Umbilical cord (tissue), 2 donors: ENCODE measurements around the gene PIGT. TPM values are rescaled to one million over a fixed set of nuclear protein-coding genes. Genes with fewer than 3 reads are reported as not detected.

ENCODE experiments used
- DNase-seq: peaks from one replicate; pipeline ENCODE4 v3.0.0-alpha.2; 2015; ENCODE audit warnings: low spot score
- total RNA-seq: library from RNA; depleted of rRNA; stranded (reverse); fragments of >200 nt; gene quantifications from one replicate; pipeline ENCODE4 v1.2.3, GENCODE V29; 2014; ENCODE audit warnings: low replicate concordance; ENCODE audit not compliant: insufficient read depth

PIGT gene
- total RNA-seq, 1 donor from 2014 or later, result 36.6 TPM

DNA sequence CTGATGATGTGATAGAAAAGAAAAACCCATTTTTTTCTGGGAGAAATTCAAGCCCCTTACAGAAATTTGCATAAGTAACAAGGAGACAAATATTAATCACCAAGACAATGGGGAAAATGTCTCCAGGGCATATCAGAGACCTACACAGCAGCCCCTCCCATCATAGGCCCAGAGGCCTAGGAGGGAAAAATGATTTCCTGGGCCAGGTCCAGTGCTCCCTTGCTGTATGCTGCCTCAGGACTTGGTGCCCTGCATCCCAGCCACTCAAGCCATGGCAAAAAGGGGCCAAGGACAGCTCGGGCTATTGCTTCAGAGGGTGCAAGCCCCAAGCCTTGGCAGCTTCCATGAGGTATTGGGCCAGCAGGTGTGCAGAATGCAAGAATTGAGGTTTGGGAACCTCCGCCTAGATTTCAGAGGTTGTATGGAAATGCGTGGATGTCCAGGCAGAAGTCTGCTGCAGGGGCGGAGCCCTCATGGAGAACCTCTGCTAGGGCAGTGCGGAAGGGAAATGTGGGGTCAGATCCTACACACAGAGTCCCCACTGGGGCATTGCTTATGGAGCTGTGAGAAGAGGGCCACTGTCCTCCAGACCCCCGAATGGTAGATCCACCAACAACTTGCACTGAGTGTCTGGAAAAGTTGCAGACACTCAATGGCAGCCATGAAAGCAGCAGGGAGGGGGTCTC, 15.5 kb upstream of the PIGT start:
- DNase-seq, result no peak

DNA sequence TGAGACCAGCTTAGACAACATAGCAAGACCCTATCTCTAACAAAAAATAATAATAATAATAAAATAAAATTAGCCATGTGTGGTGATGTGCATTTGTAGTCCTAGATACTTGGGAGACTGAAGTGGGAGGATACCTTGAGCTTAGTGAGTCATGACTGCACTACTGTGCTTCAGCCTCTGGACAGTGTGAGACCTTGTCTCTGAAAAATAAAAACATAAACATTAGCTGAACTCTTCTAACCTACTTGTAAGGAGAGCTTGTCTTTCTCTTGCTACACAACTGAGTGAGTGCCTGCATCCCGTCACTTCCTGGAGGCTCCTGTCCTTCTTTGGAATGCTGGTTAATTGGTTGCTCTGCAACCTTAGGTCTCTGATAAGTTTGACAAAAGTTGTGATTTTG, 13.0 kb upstream of the PIGT start:
- no peak for DNase-seq

DNA sequence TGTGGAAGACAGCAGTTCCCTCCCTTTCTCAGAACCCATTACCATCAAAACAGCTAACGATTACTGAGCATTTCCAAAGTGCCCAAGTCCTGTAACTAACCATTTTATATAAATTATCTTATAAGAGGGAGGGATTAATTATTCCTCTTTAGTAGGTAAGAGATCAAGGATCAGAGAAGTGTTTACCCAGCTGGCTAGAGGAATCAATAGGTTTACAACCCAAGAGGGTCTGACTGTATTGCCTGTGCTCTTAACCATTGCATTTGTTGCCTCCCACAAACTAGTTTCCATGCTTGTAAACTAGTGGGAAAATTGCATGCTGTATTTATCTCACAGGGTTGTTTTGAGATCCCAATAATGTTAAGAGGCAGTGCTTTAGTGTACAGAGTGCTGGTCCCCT, 11.5 kb upstream of the PIGT start:
- no peak for DNase-seq

DNA sequence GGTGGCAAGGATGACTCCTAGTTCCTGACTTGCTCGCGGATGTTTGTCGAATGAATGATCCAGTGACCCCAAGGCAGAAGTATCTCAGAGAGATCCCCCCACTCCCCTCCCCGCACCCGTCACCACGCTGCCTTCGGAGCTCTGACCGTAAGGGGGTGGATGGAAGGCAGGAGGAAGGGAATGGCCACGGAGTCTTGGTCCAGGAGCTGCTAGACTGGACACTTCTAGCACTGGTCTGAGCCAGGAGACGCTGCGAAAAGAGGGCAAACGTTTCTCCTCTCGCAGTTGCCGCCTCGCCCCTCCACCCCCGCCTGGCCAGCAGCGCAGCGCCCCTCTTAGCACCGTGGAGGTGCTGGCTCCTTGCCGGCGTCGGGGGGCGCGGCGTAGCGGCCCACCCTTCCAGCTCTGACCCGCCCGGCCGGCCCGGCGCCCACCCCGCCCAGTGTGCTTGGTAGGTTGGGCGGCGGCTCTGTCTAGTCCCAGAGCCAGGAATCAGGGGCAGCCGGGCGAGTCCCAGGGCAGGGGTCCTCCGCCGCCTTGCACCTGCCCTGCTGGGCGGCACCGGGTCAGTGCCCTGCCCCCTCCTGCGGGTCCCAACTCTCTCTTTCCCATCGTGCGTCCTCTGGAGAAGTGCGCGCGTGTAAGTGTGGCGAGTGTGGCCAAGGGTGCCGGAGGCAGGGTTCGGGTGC, 10.2 kb upstream of the PIGT start:
- no peak for DNase-seq

DNA sequence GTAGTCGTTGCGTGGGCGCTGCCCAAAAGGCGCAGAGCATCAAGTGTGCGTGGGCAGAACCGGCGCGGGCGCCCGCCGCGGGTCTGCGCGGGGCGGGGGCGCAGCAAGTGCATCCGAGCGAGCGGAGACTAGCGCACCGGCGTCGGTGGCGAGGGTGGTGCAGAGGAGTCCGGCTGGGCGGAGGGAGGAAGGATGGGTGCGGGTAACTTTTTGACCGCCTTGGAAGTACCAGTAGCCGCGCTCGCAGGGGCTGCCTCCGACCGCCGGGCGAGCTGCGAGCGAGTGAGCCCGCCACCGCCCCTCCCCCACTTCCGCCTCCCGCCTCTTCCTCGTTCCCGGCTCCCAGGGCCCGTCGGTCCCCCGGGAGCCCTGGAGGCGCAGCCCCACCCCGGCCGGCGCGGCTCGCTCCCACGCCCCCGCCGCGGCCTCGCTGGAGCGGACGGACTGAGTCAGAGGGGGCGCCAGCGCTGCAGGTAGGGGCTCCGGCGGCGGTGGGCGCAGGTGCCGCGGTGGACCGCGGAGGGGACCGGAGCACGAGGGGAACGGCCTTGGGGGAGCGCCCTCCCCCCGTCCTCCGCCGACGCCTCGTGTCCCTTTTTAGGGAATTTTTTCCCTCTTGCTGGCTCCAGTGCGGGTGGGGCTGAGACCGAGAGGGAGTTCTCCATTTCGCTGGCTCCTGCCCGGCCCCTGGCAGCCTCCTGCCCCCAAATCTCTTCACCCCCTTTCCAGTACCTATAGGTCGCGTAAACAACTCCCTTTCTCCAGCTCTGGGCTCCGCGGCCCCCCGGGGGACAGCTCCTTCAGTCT, 9.5 kb upstream of the PIGT start:
- peak; percentile 27 for DNase-seq

DNA sequence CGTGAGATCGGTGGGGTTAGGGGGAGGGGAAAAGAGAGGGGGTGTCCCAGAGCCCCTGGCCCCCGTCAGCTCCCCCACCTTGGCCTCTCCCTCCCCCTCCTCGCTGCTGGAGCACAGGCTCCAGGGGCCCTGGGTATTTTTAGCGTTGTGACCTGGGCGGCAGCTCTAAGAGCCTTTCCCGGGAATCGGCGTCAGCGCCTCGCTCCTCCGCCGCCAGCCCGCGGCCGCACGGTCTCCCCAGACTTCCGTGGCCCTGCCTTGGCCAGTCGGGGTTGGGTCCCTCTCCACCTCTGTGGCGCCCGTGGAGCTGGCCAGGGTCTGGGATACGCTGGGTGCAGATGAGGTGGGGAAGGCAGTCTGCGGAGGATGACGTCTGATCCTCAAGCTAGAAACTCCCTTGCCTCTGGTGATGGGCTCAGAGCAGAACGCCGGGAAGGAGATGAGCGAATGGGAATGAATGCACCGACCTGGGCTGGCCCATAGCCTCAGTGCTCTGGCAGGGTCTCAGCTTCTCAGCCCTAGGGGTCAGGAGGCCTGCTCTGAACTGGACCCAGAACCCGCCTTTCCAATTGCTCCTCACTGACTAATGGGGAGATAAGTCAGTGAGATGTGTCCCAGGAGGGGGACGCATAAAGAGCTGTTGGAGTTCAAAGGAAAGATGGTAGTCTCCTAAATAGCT, 8.7 kb upstream of the PIGT start:
- peak; percentile 41 for DNase-seq

DNA sequence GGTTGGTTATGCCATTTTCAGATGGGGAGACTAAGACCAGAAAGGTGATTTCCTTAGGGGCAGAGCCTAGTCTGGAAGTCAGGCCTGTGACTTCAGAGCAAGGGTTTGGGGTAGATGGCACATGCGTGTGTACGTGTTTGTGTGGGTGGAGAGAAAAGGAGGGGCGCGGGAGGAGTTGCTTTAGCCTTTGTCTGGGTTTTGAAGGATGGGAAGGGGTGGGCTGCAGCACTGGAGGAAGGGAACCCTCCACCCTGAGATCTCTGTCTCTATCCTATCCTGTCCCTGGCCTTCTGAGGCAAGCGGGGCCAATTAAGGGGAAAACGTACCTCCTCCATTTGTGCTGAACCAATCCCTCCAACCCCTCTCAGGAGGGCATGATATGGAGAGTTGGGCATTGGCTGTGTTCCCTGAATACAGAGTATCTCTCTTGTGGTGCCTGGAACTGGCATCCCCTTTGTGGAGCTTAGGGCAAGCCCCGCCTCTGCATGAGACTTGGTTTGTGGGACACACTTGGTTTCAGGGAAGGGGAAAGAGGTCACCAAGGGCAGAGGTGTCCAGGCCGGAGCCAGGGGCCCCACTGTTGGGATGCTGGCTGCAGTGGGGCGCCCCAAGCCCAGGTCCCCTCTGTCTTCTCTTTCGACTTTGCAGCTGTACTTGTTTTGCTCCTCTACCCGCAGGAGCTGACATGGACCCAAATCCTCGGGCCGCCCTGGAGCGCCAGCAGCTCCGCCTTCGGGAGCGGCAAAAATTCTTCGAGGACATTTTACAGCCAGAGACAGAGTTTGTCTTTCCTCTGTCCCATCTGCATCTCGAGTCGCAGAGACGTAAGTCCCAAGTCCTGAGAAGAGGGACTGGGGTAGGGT, 7.9 kb upstream of the PIGT start, which contains the start of gene DBNDD2:
DBNDD2 (plus strand) TSS at position 507 of the 863 bp plus-strand sequence; CDS start at position 686, 179 bp downstream.
- no peak for DNase-seq

DNA sequence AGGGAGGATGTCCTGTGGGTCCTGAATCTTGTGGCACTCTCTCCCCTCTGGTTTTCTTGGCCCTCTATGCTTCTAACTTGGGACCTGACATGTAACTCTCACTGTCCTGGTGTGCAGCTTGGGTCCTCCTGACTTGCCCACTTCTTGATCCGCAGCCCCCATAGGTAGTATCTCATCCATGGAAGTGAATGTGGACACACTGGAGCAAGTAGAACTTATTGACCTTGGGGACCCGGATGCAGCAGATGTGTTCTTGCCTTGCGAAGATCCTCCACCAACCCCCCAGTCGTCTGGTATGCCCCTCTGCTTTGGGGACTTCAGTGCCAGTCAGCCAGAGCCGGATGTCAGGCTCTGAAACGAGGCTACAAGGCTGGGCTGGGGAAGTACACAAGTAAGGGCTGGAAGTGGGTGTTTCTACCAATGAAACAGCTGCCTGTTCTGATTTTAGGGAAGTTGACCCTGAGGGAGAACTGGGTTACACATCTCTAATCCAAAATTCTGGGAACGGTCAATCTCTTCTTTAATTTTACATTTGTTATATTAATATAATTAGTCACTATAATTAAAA, 7.2 kb upstream of the PIGT start:
- no peak for DNase-seq

DNA sequence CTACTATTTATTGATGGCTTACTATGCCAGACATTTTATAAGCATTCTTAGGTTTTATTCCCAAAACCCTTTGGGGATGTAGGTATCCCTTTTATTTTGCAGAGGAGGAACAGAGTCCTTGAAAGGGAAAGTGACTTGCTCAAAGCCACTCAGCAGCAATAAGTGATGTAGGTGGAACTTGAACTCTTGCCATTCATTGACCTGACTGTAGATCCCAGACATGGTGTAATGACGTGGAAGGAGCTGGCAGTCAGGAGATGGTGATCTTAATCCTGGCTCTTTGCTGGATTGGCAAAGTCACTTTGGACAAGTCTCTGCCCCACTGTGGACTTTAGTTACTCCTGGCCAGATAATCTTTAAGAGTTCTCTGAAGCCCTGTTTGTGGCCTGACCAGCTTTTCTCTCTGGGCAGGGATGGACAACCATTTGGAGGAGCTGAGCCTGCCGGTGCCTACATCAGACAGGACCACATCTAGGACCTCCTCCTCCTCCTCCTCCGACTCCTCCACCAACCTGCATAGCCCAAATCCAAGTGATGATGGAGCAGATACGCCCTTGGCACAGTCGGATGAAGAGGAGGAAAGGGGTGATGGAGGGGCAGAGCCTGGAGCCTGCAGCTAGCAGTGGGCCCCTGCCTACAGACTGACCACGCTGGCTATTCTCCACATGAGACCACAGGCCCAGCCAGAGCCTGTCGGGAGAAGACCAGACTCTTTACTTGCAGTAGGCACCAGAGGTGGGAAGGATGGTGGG, 6.2 kb upstream of the PIGT start:
- DNase-seq, result no peak

DNA sequence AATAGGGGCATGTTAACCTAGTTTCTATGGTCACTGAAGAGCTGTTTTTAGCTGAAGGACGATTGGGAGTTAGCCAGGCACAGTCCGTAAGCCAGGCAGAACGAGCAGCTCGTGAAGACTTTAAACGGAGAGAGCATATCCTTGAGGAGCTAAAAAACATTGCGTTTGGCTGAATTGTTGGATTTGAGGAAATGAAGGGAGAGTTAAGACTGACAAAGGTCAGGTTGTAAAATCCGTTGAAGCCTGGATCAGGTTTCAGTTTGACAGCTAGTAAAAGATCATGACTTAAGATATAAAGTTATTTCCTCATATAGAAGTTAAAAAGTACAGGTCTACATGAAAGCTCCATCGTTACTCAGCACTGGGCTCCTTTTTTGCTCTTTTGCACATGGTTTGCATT, 5.1 kb upstream of the PIGT start:
- DNase-seq, result no peak

DNA sequence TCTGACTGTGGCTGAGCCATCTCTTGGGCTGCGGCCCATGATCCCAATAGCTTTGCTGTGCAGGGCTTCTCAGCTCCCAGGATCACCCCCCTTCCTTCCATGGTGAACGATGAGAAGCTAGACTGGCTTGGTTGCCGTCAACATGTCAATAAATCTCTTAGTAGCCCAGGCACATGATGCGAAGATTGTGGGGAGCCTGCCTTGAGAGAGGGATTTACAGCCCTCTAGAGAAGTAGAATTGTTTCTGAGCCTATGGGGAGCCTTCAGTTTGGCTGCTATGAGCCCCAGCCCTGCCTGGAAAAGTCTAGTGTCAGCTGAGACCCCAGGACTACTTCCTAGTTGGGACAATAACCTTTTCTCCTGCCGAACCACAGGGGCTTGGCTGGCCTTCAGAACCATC, 3.3 kb upstream of the PIGT start:
- no peak for DNase-seq

DNA sequence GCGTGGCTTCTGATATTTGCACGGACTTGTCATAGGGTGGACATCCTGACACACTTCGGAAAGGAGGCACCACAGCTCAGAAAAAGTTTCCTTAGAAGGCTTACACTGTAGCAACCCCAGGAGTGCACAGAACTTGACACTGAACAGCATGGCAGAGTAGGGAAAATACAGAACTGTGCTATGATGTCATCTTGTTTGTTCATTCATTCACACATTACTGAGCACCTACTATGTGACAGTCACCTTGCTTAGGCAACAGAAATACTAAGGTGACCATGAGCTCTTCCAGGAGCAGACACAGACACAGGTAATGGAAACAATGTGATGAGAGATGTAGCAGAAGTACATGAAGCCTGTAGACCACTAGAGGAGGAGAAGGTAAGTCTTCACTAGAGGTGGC, 2.5 kb upstream of the PIGT start:
- no peak for DNase-seq

DNA sequence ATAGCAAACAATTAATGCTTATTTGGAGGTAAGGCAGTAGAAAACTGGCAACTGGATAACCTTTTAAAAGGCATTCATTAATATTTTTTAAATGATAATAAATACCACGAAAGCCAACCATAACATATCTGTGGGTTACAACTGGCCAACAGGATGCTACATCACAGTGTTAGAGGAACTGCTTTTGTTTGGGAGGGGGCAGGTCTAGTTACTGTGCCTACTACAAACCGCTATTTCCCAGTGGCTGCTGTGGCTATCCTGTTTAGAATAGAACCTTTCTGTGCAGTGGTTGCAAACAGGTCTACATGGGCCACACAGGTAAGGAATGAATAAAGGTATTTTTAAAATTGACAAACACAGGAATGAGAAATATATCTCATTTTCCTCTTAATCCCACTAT, 976 bp downstream of the PIGT start:
- no peak for DNase-seq

DNA sequence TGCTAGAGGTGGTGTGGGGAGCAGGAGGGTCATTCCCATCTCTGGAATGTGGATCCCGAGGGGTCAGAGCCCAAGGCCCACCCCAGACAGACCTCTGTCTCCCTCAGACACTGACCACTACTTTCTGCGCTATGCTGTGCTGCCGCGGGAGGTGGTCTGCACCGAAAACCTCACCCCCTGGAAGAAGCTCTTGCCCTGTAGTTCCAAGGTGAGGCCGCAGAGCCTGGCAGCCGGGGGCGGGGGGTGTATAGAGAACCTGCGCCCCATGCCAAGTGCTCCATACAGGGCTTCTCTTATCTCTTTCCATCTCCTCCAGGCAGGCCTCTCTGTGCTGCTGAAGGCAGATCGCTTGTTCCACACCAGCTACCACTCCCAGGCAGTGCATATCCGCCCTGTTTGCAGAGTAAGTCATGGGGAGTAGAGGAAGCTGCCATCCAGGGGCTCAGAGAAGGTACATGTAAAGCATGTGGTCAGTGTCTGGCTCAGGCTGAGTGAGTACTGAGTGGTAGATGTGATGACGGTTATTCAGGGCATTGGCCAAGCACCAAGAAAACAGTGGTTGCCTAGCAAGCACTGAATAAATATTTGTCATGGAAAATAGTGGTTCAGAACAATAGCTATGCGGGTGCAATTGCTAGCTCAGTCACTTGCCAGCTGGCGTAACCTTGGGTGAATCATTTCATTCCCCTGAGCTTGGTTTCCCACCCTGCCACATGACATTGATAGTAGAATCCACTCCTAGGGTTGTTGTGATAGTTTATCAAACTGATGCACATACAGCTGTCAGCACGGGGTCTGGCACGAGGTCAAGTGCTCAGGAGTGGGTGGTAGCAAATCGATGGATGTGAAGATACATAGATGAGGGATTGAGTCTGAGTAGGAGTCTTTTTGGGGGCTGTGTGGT, 3.5 kb downstream of the PIGT start:
- DNase-seq, result no peak

DNA sequence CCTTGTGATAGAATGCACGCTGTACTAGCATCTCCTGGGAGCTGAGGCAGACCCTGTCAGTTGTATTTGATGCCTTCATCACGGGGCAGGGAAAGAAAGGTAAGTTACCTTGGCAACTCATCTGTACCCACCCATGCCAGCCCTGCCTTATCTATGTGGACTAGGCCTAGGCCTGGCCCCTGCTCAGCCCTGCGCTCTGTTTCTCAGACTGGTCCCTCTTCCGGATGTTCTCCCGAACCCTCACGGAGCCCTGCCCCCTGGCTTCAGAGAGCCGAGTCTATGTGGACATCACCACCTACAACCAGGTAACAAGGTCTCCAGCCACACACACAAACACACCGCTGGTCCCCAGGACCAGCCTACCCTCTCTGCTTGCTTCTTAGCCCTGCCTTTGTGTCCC, 4.2 kb downstream of the PIGT start:
- no peak for DNase-seq

DNA sequence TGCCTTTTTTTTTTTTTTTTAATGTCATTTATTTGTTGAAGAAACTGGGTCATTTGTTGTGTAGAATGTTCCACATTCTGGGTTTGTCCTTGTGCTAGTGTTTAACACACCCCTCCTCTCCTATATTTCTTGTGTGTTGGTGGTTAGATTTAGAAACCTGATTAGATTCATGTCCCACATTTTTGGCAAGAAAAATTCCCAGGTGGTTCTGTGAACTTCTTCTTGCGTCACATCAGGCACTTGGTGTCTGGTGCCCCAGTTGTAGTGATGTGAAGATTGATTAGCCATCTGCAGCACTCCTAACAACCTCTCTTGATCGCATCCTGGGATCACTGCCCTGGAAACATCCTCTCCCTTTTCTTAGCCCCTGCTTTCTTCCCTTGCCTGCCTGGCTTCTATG, 7.8 kb downstream of the PIGT start:
- no peak for DNase-seq

DNA sequence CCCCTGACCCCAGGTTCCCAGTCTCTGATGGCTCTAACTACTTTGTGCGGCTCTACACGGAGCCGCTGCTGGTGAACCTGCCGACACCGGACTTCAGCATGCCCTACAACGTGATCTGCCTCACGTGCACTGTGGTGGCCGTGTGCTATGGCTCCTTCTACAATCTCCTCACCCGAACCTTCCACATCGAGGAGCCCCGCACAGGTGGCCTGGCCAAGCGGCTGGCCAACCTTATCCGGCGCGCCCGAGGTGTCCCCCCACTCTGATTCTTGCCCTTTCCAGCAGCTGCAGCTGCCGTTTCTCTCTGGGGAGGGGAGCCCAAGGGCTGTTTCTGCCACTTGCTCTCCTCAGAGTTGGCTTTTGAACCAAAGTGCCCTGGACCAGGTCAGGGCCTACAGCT, 9.6 kb downstream of the PIGT start:
- DNase-seq, result no peak

DNA sequence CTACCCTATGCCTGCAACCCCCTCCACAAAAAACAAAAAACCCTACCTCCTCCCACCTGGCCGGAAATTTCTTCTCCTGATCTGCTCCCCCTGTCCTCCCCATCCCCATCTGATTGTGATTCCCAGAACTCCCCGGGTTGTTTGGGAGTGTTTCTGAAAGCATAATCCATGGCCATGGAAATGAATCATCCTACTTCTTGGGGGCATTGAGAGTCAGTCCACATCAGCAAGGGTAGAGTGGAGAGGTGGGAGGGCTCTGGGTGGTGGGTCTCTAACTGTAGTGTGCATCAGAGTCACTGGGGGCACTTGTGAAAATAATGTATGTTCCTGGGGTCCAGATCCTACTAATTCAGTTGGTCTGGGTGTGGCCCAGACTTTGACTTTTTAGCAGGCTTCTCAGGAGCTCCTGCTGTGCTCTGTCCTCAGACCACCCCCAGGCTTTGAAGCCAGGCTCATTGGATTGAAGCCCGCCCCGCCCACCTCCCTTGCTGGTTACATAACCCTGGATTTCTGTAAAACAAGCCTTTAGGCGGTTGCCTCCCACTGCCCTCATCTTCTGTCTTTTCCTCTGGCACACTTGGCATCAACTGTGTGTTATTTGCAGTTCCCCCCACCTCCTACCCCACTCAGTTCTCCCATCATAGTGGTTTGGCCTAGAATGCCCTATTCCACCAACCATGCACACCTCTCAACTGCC, 10.5 kb downstream of the PIGT start:
- DNase-seq, result no peak
